Esophagus muscularis mucosa (tissue), 4 donors: ENCODE results near the gene ARFRP1. TPM values are rescaled to one million over a fixed set of nuclear protein-coding genes. Genes with fewer than 3 reads are reported as not detected.

Experiments used
- DNase-seq: peaks from one replicate; pipeline ENCODE4 v3.0.0-alpha.2; 2017; ENCODE audit errors: extremely low spot score
- H3K27ac ChIP-seq, 4 donors: fragments of 200-600 bp; sonication (generic); replicated peaks in 1 of 4; 1 replicate in 3 of 4; 2 replicates in 1 of 4; pipeline ENCODE4 v1.5.1; 2016 to 2019; ENCODE audit warnings: mild to moderate bottlenecking in 1 of 4
- H3K27me3 ChIP-seq, 4 donors: fragments of 200-600 bp; sonication (generic); one replicate each; pipeline versions ENCODE4 v1.5.1 to v1.6.0; 2016 to 2019
- H3K36me3 ChIP-seq, 4 donors: fragments of 200-600 bp; sonication (generic); one replicate each; pipeline ENCODE4 v1.5.1; 2016 to 2019
- H3K4me1 ChIP-seq, 4 donors: fragments of 200-600 bp; sonication (generic); one replicate each; pipeline ENCODE4 v1.5.1; 2016 to 2019
- H3K4me3 ChIP-seq, 4 donors: fragments of 200-600 bp; sonication (generic); 1 replicate in 2 of 4; 2 replicates in 2 of 4; pipeline ENCODE4 v1.5.1; 2016 to 2019; ENCODE audit warnings: mild to moderate bottlenecking in 4 of 4, moderate library complexity in 1 of 4
- H3K9me3 ChIP-seq, 4 donors: fragments of 200-600 bp; sonication (generic); 1 replicate in 3 of 4; 2 replicates in 1 of 4; pipeline ENCODE4 v1.5.1; 2016 to 2019
- EP300 ChIP-seq: sonication (generic); formaldehyde crosslinking; IDR thresholded peaks from one replicate; pipeline ENCODE4 v1.6.1; 2017; ENCODE audit warnings: antibody characterized with exemption
- POLR2A ChIP-seq: fragments of 450-650 bp; IDR thresholded peaks from one replicate; pipeline ENCODE4 v1.6.1; 2017; ENCODE audit warnings: antibody characterized with exemption, moderate library complexity, mild to moderate bottlenecking, low read depth
- POLR2AphosphoS5 ChIP-seq, 2 donors: sonication (generic); formaldehyde crosslinking; IDR thresholded peaks; one replicate each; pipeline ENCODE4 v1.6.1; 2017; ENCODE audit warnings: antibody characterized with exemption in 2 of 2
- WGBS: methylation state at CpG from one replicate; pipeline ENCODE4 v1.1.5; 2018; 5-methylcytosine and 5-hydroxymethylcytosine counted together
- intact Hi-C: fragments of 100-400 bp; cut with DNase I; formaldehyde crosslinking; loops from one replicate; pipeline ENCODE4 v1.15.1; 2023
- total RNA-seq, 4 donors: library from RNA; depleted of rRNA; stranded (reverse); fragments of >200 nt; gene quantifications; one replicate each; pipeline versions ENCODE4 v1.1.0 to v1.2.1, GENCODE V29; 2016
- TF ChIP-seq, protein P1 (sequence below), 3 experiments: fragments of 200-600 bp in 2 of 3; fragments of 450-650 bp in 1 of 3; sonication (generic) in 2 of 3; IDR thresholded peaks; one replicate each; pipeline ENCODE4 v1.5.1; 2017 to 2019; ENCODE audit warnings: antibody characterized with exemption in 3 of 3, mild to moderate bottlenecking in 2 of 3, moderate library complexity in 1 of 3

ARFRP1 gene
- total RNA-seq, 4 donors from 2014 or later: 34.1 to 46.5 (median 44.6) TPM

GRCh38 chr20:63703976-63704748, 3.6 kb downstream of the ARFRP1 start:
- H3K36me3 ChIP-seq: peaks cover 19 to 64% (median 59%) of the 10 kb centered on the region in 4 donors

DNA sequence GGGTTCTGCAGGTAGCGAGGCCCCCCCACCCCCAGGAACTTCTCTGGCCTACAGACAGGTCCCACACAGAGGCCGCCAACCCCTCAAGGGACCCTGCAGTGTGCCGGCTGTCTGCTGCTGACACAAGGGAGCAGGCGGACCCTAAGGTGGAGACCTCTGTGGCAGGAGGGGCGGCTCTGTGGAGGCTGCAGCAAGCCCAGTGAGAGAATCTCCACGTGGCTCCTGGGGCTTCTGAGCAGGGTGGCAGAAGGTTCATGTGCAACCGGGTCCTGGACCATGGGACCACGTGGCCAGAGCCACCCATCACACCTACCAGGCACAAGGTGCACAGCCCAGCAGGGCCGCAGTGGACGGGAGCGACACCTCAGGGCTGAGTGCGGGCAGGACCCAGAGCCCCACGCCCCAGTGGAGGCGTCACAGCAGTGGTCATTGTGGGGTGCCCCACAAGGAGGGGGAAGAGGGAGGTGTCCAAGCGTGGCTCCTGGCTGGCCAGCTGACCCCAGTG, 4.3 kb downstream of the ARFRP1 start:
- Histone ChIP-seq H3K4me3 (no peak overlapping the region), H3K27ac (no peak overlapping the region), H3K4me1 (peaks cover 30 to 55% (median 36%) of the 10 kb centered on the region in 4 donors), H3K27me3 (no peaks in the 10 kb centered on the region), H3K36me3 (peaks cover 19 to 61% (median 56%) of the 10 kb centered on the region in 4 donors), H3K9me3 (no peaks in the 10 kb centered on the region)
- intact Hi-C loops: no loop called here
- WGBS: 88% methylated on average over 11 of the region's 15 CpGs
- TF ChIP-seq EP300 (no peak), POLR2AphosphoS5 (IDR thresholded peaks at IDR 0.05) (no peak), POLR2A (no peak)
- TF ChIP-seq, protein P1, sequence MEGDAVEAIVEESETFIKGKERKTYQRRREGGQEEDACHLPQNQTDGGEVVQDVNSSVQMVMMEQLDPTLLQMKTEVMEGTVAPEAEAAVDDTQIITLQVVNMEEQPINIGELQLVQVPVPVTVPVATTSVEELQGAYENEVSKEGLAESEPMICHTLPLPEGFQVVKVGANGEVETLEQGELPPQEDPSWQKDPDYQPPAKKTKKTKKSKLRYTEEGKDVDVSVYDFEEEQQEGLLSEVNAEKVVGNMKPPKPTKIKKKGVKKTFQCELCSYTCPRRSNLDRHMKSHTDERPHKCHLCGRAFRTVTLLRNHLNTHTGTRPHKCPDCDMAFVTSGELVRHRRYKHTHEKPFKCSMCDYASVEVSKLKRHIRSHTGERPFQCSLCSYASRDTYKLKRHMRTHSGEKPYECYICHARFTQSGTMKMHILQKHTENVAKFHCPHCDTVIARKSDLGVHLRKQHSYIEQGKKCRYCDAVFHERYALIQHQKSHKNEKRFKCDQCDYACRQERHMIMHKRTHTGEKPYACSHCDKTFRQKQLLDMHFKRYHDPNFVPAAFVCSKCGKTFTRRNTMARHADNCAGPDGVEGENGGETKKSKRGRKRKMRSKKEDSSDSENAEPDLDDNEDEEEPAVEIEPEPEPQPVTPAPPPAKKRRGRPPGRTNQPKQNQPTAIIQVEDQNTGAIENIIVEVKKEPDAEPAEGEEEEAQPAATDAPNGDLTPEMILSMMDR (IDR thresholded peaks at IDR 0.05): no peak
- DNase-seq: no peak

More at GRCh38 chr20:63703976-63704748, 3.6 kb downstream of the ARFRP1 start:
- peaks cover 30 to 55% (median 36%) of the 10 kb centered on the region in 4 donors for H3K4me1 ChIP-seq
- no peak overlapping the region for H3K27ac ChIP-seq
- no peaks in the 10 kb centered on the region for H3K9me3 ChIP-seq
- no peaks in the 10 kb centered on the region for H3K27me3 ChIP-seq
- intact Hi-C loops: no loop called here
- no peak overlapping the region for H3K4me3 ChIP-seq
- 89% methylated on average over 9 of the region's 11 CpGs for WGBS
- TF ChIP-seq, protein P1 (IDR thresholded peaks at IDR 0.05): no peak
- TF ChIP-seq POLR2AphosphoS5 (IDR thresholded peaks at IDR 0.05) (no peak), EP300 (no peak), POLR2A (no peak)
- no peak for DNase-seq

DNA sequence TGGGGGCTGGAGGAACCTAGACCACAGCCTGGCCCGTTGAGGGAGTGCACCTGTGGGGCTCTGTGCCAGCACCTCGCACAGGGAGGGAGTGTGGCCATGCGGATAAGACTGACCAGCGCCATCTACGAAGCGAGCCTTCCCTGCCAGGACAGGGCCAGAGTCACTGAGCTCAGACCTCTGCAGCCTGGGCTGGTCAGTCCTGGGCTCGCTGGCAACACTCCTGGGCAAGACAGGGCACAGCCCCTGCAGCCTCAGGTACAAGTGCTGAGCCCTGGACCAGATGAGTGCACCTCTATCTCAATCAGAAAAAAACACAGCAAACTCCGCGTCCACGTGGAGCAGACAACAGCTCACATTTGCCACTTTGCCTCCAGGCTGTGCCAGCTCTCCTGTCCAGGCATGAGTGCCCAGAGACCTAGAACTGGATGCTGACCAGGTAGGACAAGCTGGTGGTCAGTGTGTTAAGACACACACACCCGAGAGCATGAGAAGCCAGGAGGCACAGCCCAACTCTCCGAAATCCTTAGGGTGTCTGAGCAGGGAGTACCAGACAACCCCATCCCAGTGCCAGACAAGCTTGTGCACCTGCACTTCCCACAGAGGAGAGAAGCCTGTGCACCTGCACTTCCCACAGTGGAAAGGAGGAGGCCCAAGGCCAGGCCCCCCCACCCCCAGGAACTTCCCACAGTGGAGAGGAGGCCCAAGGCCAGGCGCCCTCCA, 4.9 kb downstream of the ARFRP1 start:
- H3K27me3 ChIP-seq: no peaks in the 10 kb centered on the region
- H3K4me1 ChIP-seq: peaks cover 33 to 57% (median 38%) of the 10 kb centered on the region in 4 donors
- intact Hi-C loops: no loop called here
- no peaks in the 10 kb centered on the region for H3K9me3 ChIP-seq
- no peak for DNase-seq
- H3K4me3 ChIP-seq: no peak overlapping the region
- TF ChIP-seq, protein P1 (IDR thresholded peaks at IDR 0.05): no peak
- TF ChIP-seq EP300 (no peak), POLR2AphosphoS5 (IDR thresholded peaks at IDR 0.05) (no peak), POLR2A (no peak)
- H3K27ac ChIP-seq: no peak overlapping the region
- peaks cover 19 to 62% (median 57%) of the 10 kb centered on the region in 4 donors for H3K36me3 ChIP-seq
- WGBS: 78% methylated on average over 4 of the region's 13 CpGs

DNA sequence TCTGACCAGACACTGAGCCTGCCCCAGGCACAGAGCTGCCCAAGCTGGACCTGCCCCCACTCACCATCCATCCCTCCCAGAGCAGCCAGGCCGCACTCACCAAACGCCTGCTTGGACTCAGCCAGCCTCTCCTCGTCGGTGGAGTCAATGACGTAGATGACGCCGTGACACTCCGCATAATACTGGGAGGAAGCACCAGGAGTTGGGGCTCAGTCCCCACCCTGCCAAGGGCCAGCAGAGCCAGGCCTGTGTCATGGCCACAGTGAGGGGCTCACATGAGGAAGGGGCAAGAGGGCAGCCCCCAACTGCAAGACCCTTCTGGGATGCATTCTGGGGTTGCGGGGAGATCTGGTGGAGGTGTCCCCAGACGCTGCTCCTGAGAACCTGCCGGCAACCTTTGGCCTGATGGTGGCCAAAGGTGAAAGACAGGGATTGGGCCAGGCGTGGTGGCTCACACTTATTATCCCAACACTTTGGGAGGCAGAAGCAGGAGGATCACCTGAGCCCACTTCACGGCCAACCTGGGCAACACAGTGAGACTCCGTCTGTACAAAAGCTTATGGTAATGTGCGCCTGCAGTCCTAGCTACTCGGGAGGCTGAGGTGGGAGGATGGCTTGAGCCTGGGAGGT, 5.6 kb downstream of the ARFRP1 start:
- H3K36me3 ChIP-seq: peaks cover 19 to 68% (median 57%) of the 10 kb centered on the region in 4 donors
- no peak for DNase-seq

More for the DNA sequence above, 5.6 kb downstream of the ARFRP1 start:
- H3K9me3 ChIP-seq: no peaks in the 10 kb centered on the region
- peak overlapping the region in 1 of 4 donors; percentile 3 for H3K27ac ChIP-seq
- H3K27me3 ChIP-seq: no peaks in the 10 kb centered on the region
- intact Hi-C loops: no loop called here
- 90% methylated on average over 3 of the region's 16 CpGs for WGBS
- peaks cover 41 to 62% (median 45%) of the 10 kb centered on the region in 4 donors for H3K4me1 ChIP-seq
- TF ChIP-seq, protein P1 (IDR thresholded peaks at IDR 0.05): no peak
- TF ChIP-seq EP300: no peak
- TF ChIP-seq POLR2A: no peak
- no peak for TF ChIP-seq POLR2AphosphoS5 (IDR thresholded peaks at IDR 0.05)
- no peak overlapping the region for H3K4me3 ChIP-seq
